HEK293 (cell line): ENCODE measurements around the gene RSRC1.

Experiments
- CTCF ChIA-PET: fragments of 350-600 bp; formaldehyde crosslinking; extraction: SDS; loops from one replicate; lab custom pipeline; 2021; ENCODE audit warnings: antibody characterized with exemption; lab: Yijun Ruan, JAX
- POLR2A ChIA-PET: fragments of 300-600 bp; formaldehyde crosslinking; extraction: SDS; loops from one replicate; lab custom pipeline; 2020; ENCODE audit warnings: antibody characterized with exemption, inconsistent platforms; lab: Yijun Ruan, JAX
- H3K27ac ChIP-seq: fragments of 200-500 bp; sonication (Bioruptor generic); 2 replicates; pipeline ENCODE4 v1.5.1; 2014; ENCODE audit warnings: low read depth, low read length, control low read depth, inconsistent platforms; ENCODE audit errors: extremely low read depth
- H3K36me3 ChIP-seq, 2 experiments: fragments of 200-500 bp in 1 of 2; sonication (Bioruptor generic) in 1 of 2; 1 replicate in 1 of 2; 2 replicates in 1 of 2; pipeline ENCODE4 v1.5.1; 2014 to 2017; ENCODE audit warnings: inconsistent platforms in 2 of 2, low read length in 2 of 2; ENCODE audit not compliant: control insufficient read depth in 2 of 2, insufficient read depth in 1 of 2
- H3K4me1 ChIP-seq: fragments of 200-500 bp; sonication (Bioruptor generic); 2 replicates; pipeline ENCODE4 v1.5.1; 2014; ENCODE audit warnings: mild to moderate bottlenecking, low read length, inconsistent platforms; ENCODE audit not compliant: control insufficient read depth, insufficient read depth
- H3K4me3 ChIP-seq: 2 replicates; pipeline ENCODE4 v1.5.1; 2011; ENCODE audit warnings: low read depth, mild to moderate bottlenecking, control low read depth, low read length, moderate library complexity
- H3K9me3 ChIP-seq: fragments of 200-500 bp; sonication (Bioruptor generic); 2 replicates; pipeline ENCODE4 v1.5.1; 2014; ENCODE audit warnings: low read depth, low read length, inconsistent platforms; ENCODE audit not compliant: control insufficient read depth, insufficient read depth
- BCL11A ChIP-seq: fragments of 450-650 bp; formaldehyde crosslinking; IDR thresholded peaks from 2 replicates; pipeline ENCODE4 v1.5.1; 2016; ENCODE audit warnings: low read depth, missing biosample characterization, missing genetic modification characterization
- FEZF1 ChIP-seq: fragments of 450-650 bp; formaldehyde crosslinking; IDR thresholded peaks from 2 replicates; pipeline ENCODE4 v1.5.1; 2016; ENCODE audit warnings: missing biosample characterization, missing genetic modification characterization
- KLF1 ChIP-seq: fragments of 450-650 bp; formaldehyde crosslinking; IDR thresholded peaks from 2 replicates; pipeline ENCODE4 v1.5.1; 2016; ENCODE audit warnings: missing biosample characterization, missing genetic modification characterization
- KLF10 ChIP-seq: fragments of 450-650 bp; IDR thresholded peaks from 2 replicates; pipeline ENCODE4 v1.5.1; 2018; ENCODE audit warnings: missing biosample characterization, mild to moderate bottlenecking, missing genetic modification characterization
- SP7 ChIP-seq: fragments of 450-650 bp; formaldehyde crosslinking; IDR thresholded peaks from 2 replicates; pipeline ENCODE4 v1.5.1; 2016; ENCODE audit warnings: missing biosample characterization, missing genetic modification characterization
- YY2 ChIP-seq: fragments of 450-650 bp; formaldehyde crosslinking; IDR thresholded peaks from 2 replicates; pipeline ENCODE4 v1.5.1; 2016; ENCODE audit warnings: missing biosample characterization, missing genetic modification characterization
- ZBTB17 ChIP-seq: fragments of 450-650 bp; formaldehyde crosslinking; IDR thresholded peaks from 2 replicates; pipeline ENCODE4 v1.5.1; 2016; ENCODE audit warnings: missing biosample characterization, missing genetic modification characterization
- ZNF10 ChIP-seq: fragments of 450-650 bp; formaldehyde crosslinking; IDR thresholded peaks from 2 replicates; pipeline ENCODE4 v1.5.1; 2017; ENCODE audit warnings: missing biosample characterization, missing genetic modification characterization
- ZNF175 ChIP-seq: fragments of 450-650 bp; formaldehyde crosslinking; IDR thresholded peaks from 2 replicates; pipeline ENCODE4 v1.5.1; 2016; ENCODE audit warnings: missing biosample characterization, missing genetic modification characterization
- ZNF48 ChIP-seq: fragments of 450-650 bp; formaldehyde crosslinking; IDR thresholded peaks from 2 replicates; pipeline ENCODE4 v1.5.1; 2016; ENCODE audit warnings: missing biosample characterization, missing genetic modification characterization
- ZNF549 ChIP-seq: fragments of 450-650 bp; IDR thresholded peaks from 2 replicates; pipeline ENCODE4 v1.5.1; 2018; ENCODE audit warnings: missing biosample characterization, missing genetic modification characterization, mild to moderate bottlenecking, inconsistent platforms, moderate library complexity
- ZNF560 ChIP-seq: fragments of 450-650 bp; formaldehyde crosslinking; IDR thresholded peaks from 2 replicates; pipeline ENCODE4 v1.5.1; 2017; ENCODE audit warnings: missing biosample characterization, missing genetic modification characterization, borderline replicate concordance
- ZNF621 ChIP-seq: fragments of 450-650 bp; formaldehyde crosslinking; IDR thresholded peaks from 2 replicates; pipeline ENCODE4 v1.5.1; 2017; ENCODE audit warnings: missing biosample characterization, missing genetic modification characterization
- ZNF626 ChIP-seq: fragments of 450-650 bp; sonication (Bioruptor Pico); formaldehyde crosslinking; IDR thresholded peaks from 2 replicates; pipeline ENCODE4 v1.5.1; 2018; ENCODE audit warnings: missing biosample characterization, missing genetic modification characterization, inconsistent platforms
- ZNF792 ChIP-seq: fragments of 450-650 bp; formaldehyde crosslinking; IDR thresholded peaks from 2 replicates; pipeline ENCODE4 v1.5.1; 2016; ENCODE audit warnings: missing biosample characterization, missing genetic modification characterization
- TF ChIP-seq, protein P1 (sequence below): fragments of 450-650 bp; formaldehyde crosslinking; IDR thresholded peaks from 2 replicates; pipeline ENCODE4 v1.5.1; 2016; ENCODE audit warnings: missing biosample characterization, missing genetic modification characterization
- TF ChIP-seq, protein P2 (sequence below): fragments of 450-650 bp; formaldehyde crosslinking; IDR thresholded peaks from 2 replicates; pipeline ENCODE4 v1.5.1; 2017; ENCODE audit warnings: missing biosample characterization, missing genetic modification characterization
- TF ChIP-seq, protein P3 (sequence below): fragments of 450-650 bp; formaldehyde crosslinking; IDR thresholded peaks from 2 replicates; pipeline ENCODE4 v1.5.1; 2016; ENCODE audit warnings: missing biosample characterization, missing genetic modification characterization
- TF ChIP-seq, protein P4 (sequence below): fragments of 450-650 bp; formaldehyde crosslinking; IDR thresholded peaks from 2 replicates; pipeline ENCODE4 v1.5.1; 2017; ENCODE audit warnings: missing biosample characterization, missing genetic modification characterization
- TF ChIP-seq, protein P5 (sequence below): fragments of 450-650 bp; formaldehyde crosslinking; optimal IDR thresholded peaks from 2 replicates; pipeline ENCODE3; 2016; ENCODE audit warnings: missing biosample characterization, mild to moderate bottlenecking, missing genetic modification characterization

Gene RSRC1

DNA sequence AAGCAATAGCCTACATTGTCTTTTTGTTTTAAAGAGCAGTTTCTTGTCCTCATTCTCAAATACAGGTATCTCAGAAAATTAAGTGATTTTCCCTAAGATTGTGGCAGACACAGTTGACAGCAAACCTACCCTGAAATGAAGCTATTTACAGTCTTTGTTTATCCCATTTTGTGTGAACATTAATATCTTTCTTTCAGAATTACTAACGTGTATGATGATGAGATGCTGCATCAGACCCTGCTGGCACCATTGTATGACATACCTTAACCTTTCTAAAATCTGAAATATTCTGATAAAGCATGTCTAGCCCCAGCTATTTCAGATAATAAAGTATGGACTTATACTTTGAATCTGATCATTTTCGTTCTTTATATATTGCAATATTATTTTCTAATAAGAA lies 185.9 kb downstream of the RSRC1 start:
- POLR2A ChIA-PET = no interaction called here
- Histone ChIP-seq H3K36me3 (no peaks in the 10 kb centered on the region), H3K4me3 (no peak overlapping the region), H3K27ac (no peak overlapping the region)
- CTCF ChIA-PET = no interaction called here
- TF ChIP-seq ZNF175 = no peak
- no peak for TF ChIP-seq ZNF10 (tag by site-specific recombination)
- no peak for TF ChIP-seq ZBTB17 (tag by site-specific recombination)
- TF ChIP-seq YY2 (tag by site-specific recombination) = no peak
- TF ChIP-seq BCL11A (tag by site-specific recombination) = no peak
- TF ChIP-seq KLF10 (tag by site-specific recombination) = no peak
- TF ChIP-seq, protein P1, sequence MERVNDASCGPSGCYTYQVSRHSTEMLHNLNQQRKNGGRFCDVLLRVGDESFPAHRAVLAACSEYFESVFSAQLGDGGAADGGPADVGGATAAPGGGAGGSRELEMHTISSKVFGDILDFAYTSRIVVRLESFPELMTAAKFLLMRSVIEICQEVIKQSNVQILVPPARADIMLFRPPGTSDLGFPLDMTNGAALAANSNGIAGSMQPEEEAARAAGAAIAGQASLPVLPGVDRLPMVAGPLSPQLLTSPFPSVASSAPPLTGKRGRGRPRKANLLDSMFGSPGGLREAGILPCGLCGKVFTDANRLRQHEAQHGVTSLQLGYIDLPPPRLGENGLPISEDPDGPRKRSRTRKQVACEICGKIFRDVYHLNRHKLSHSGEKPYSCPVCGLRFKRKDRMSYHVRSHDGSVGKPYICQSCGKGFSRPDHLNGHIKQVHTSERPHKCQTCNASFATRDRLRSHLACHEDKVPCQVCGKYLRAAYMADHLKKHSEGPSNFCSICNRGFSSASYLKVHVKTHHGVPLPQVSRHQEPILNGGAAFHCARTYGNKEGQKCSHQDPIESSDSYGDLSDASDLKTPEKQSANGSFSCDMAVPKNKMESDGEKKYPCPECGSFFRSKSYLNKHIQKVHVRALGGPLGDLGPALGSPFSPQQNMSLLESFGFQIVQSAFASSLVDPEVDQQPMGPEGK (tag by site-specific recombination) = no peak
- TF ChIP-seq, protein P2, sequence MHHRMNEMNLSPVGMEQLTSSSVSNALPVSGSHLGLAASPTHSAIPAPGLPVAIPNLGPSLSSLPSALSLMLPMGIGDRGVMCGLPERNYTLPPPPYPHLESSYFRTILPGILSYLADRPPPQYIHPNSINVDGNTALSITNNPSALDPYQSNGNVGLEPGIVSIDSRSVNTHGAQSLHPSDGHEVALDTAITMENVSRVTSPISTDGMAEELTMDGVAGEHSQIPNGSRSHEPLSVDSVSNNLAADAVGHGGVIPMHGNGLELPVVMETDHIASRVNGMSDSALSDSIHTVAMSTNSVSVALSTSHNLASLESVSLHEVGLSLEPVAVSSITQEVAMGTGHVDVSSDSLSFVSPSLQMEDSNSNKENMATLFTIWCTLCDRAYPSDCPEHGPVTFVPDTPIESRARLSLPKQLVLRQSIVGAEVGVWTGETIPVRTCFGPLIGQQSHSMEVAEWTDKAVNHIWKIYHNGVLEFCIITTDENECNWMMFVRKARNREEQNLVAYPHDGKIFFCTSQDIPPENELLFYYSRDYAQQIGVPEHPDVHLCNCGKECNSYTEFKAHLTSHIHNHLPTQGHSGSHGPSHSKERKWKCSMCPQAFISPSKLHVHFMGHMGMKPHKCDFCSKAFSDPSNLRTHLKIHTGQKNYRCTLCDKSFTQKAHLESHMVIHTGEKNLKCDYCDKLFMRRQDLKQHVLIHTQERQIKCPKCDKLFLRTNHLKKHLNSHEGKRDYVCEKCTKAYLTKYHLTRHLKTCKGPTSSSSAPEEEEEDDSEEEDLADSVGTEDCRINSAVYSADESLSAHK (tag by site-specific recombination) = no peak
- TF ChIP-seq ZNF792 = no peak
- TF ChIP-seq, protein P3, sequence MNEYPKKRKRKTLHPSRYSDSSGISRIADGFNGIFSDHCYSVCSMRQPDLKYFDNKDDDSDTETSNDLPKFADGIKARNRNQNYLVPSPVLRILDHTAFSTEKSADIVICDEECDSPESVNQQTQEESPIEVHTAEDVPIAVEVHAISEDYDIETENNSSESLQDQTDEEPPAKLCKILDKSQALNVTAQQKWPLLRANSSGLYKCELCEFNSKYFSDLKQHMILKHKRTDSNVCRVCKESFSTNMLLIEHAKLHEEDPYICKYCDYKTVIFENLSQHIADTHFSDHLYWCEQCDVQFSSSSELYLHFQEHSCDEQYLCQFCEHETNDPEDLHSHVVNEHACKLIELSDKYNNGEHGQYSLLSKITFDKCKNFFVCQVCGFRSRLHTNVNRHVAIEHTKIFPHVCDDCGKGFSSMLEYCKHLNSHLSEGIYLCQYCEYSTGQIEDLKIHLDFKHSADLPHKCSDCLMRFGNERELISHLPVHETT (tag by site-specific recombination) = no peak
- TF ChIP-seq SP7 = no peak
- no peak for TF ChIP-seq KLF1
- no peak for TF ChIP-seq ZNF48 (tag by site-specific recombination)
- TF ChIP-seq ZNF626 (tag by site-specific recombination) = no peak
- TF ChIP-seq, all 188 proteins: peak for 0
- Histone ChIP-seq H3K9me3 (no peaks in the 10 kb centered on the region), H3K4me1 (no peaks in the 10 kb centered on the region)

DNA sequence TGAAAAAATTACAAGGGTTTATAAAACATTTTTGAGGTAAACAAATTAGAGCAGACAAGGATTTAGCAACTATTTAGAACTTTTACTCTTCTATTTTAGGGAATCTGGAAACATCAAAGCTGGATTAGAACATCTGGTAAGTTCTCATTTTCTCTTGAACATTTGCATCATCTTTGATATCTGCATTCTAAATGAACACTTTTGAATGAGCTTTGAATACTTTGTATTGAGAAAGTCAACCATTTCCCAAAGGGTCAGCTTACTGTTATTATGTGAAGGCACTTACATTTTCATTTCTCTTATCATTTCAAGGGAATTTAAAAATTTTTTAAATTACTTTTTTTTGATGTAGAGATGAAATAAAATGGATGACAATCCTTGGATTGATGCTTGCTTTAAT lies 188.1 kb downstream of the RSRC1 start:
- ChIA-PET POLR2A (no interaction called here), CTCF (no interaction called here)
- Histone ChIP-seq H3K9me3 (no peaks in the 10 kb centered on the region), H3K27ac (no peak overlapping the region), H3K4me3 (no peak overlapping the region), H3K4me1 (no peaks in the 10 kb centered on the region), H3K36me3 (no peaks in the 10 kb centered on the region)
- TF ChIP-seq, protein P4, sequence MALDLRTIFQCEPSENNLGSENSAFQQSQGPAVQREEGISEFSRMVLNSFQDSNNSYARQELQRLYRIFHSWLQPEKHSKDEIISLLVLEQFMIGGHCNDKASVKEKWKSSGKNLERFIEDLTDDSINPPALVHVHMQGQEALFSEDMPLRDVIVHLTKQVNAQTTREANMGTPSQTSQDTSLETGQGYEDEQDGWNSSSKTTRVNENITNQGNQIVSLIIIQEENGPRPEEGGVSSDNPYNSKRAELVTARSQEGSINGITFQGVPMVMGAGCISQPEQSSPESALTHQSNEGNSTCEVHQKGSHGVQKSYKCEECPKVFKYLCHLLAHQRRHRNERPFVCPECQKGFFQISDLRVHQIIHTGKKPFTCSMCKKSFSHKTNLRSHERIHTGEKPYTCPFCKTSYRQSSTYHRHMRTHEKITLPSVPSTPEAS (tag by site-specific recombination) = no peak
- no peak for TF ChIP-seq FEZF1 (tag by site-specific recombination)
- TF ChIP-seq ZNF621 (tag by site-specific recombination) = no peak
- no peak for TF ChIP-seq ZNF549 (tag by site-specific recombination)
- TF ChIP-seq, protein P5, sequence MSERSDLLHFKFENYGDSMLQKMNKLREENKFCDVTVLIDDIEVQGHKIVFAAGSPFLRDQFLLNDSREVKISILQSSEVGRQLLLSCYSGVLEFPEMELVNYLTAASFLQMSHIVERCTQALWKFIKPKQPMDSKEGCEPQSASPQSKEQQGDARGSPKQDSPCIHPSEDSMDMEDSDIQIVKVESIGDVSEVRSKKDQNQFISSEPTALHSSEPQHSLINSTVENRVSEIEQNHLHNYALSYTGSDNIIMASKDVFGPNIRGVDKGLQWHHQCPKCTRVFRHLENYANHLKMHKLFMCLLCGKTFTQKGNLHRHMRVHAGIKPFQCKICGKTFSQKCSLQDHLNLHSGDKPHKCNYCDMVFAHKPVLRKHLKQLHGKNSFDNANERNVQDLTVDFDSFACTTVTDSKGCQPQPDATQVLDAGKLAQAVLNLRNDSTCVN (tag by site-specific recombination) = no peak
- TF ChIP-seq ZNF560 (tag by site-specific recombination) = no peak
